Thyroid gland (tissue), 4 donors: ENCODE data around the gene DUSP5.

Source experiments
- CTCF ChIP-seq, 6 experiments: fragments of 200-600 bp in 3 of 6; fragments of 450-650 bp in 3 of 6; sonication (generic) in 3 of 6; IDR thresholded peaks; one replicate each; pipeline ENCODE4 v1.5.1; 2016 to 2019; ENCODE audit warnings: antibody characterized with exemption in 6 of 6, mild to moderate bottlenecking in 2 of 6, inconsistent platforms in 1 of 6, moderate library complexity in 1 of 6
- POLR2A ChIP-seq, 2 donors: fragments of 450-650 bp; IDR thresholded peaks; one replicate each; pipeline ENCODE4 v1.6.1; 2017; ENCODE audit warnings: antibody characterized with exemption in 2 of 2, mild to moderate bottlenecking in 2 of 2, moderate library complexity in 1 of 2

- TF ChIP-seq POLR2A (IDR thresholded peaks at IDR 0.05) (no peak), CTCF (IDR thresholded peaks at IDR 0.05) (no peak)
Observed at GRCh38 chr10:110546077-110546476, 48.4 kb downstream of the DUSP5 start.
